Activated CD8-positive, alpha-beta T cell treated with anti-CD3 and anti-CD28 coated beads, Interleukin-2, amount 10 ng/mL, durations not matched to agents 7 days and 5 days (primary cell): ENCODE data around the gene IRF4. TPM values are rescaled to one million over a fixed set of nuclear protein-coding genes. Genes with fewer than 3 reads are reported as not detected.
A peak's percentile ranks its signal among the peaks of the same experiment; 100 is the strongest.

Source experiments
- ATAC-seq: fragments of 150-1000 bp; cut with Tn5 transposase; one replicate; pipeline ENCODE4 v1.10.0; 2021; ENCODE audit warnings: moderate library complexity
- CTCF ChIA-PET: fragments of 350-600 bp; sonication (Branson Sonifier 250); formaldehyde crosslinking; loops from one replicate; lab custom pipeline; 2021; ENCODE audit warnings: antibody characterized with exemption; lab: Charles Lee
- POLR2A ChIA-PET: fragments of 350-600 bp; sonication (Branson Sonifier 250); formaldehyde crosslinking; loops from one replicate; lab custom pipeline; 2021; ENCODE audit warnings: antibody characterized with exemption; lab: Charles Lee
- DNase-seq: peaks from one replicate; pipeline ENCODE4 v3.0.0-alpha.2; 2020
- H3K27ac Mint-ChIP-seq: one replicate; pipeline ENCODE4 v1.8.0; 2021; ENCODE audit warnings: mild to moderate bottlenecking, mixed read lengths
- H3K27me3 Mint-ChIP-seq: one replicate; pipeline ENCODE4 v1.8.0; 2021; ENCODE audit warnings: low read depth, mixed read lengths
- H3K36me3 Mint-ChIP-seq: one replicate; pipeline ENCODE4 v1.8.0; 2021; ENCODE audit warnings: low read depth, mixed read lengths
- H3K4me1 Mint-ChIP-seq: one replicate; pipeline ENCODE4 v1.8.0; 2021; ENCODE audit warnings: low read depth, mixed read lengths
- H3K4me3 Mint-ChIP-seq: one replicate; pipeline ENCODE4 v1.8.0; 2021; ENCODE audit warnings: mild to moderate bottlenecking, mixed read lengths
- H3K9me3 Mint-ChIP-seq: one replicate; pipeline ENCODE4 v1.8.0; 2022; ENCODE audit warnings: mixed read lengths; ENCODE audit not compliant: insufficient read depth
- total RNA-seq, 2 experiments: library from RNA; stranded (reverse); gene quantifications; one replicate each; pipeline ENCODE4 v1.2.3, GENCODE V29; 2021

The IRF4 gene
- total RNA-seq, 2 experiments from 2014 or later = 91.2 to 95.2 TPM

- ChIA-PET POLR2A (interaction anchor here (0.5 to 0.9 kb wide), 2 partner anchors 10 to 37 kb away, joined by 3 to 4 read pairs; partner anchors contain the start of gene IRF4), CTCF (interaction anchor here (0.7 to 1.0 kb wide), 2 partner anchors 13 to 97 kb away, joined by 3 to 4 read pairs; no protein-coding TSS in a partner anchor)
- Mint-ChIP-seq H3K4me1 (peaks cover 66% of the 10 kb centered on the region), H3K27me3 (no peaks in the 10 kb centered on the region), H3K36me3 (no peaks in the 10 kb centered on the region), H3K4me3 (no peak overlapping the region), H3K27ac (no peak overlapping the region), H3K9me3 (no peaks in the 10 kb centered on the region)
- ATAC-seq (no peak), DNase-seq (no peak)
Observed at GRCh38 chr6:428047-428603, 36.6 kb downstream of the IRF4 start.

GRCh38 chr6:429515-430121, 38.1 kb downstream of the IRF4 start:
- H3K27ac Mint-ChIP-seq = peak overlapping the region; percentile 74
- POLR2A ChIA-PET = interaction anchor here (1.1 to 1.7 kb wide), 2 partner anchors 16 to 38 kb away, joined by 4 to 5 read pairs; partner anchors contain the start of gene IRF4
- H3K36me3 Mint-ChIP-seq = no peaks in the 10 kb centered on the region
- peak overlapping the region; percentile 17 for H3K4me3 Mint-ChIP-seq
- no peaks in the 10 kb centered on the region for H3K27me3 Mint-ChIP-seq
- CTCF ChIA-PET = no interaction called here
- peak; percentile 21 for ATAC-seq
- no peaks in the 10 kb centered on the region for H3K9me3 Mint-ChIP-seq
- peaks cover 72% of the 10 kb centered on the region for H3K4me1 Mint-ChIP-seq
- no peak for DNase-seq

- ATAC-seq (no peak), DNase-seq (no peak)
- H3K27me3 Mint-ChIP-seq = no peaks in the 10 kb centered on the region
- POLR2A ChIA-PET = interaction anchor here (0.9 to 2.0 kb wide), 13 partner anchors 14 to 242 kb away, joined by 3 to 16 read pairs (median 5); partner anchors contain the start of gene IRF4
- H3K27ac Mint-ChIP-seq = peak overlapping the region; percentile 58
- peaks cover 79% of the 10 kb centered on the region for H3K4me1 Mint-ChIP-seq
- no peak overlapping the region for H3K4me3 Mint-ChIP-seq
- no peaks in the 10 kb centered on the region for H3K9me3 Mint-ChIP-seq
- no peaks in the 10 kb centered on the region for H3K36me3 Mint-ChIP-seq
- CTCF ChIA-PET = interaction anchor here (0.7 to 2.7 kb wide), 21 partner anchors 9 to 163 kb away, joined by 3 to 9 read pairs (median 3); no protein-coding TSS in a partner anchor
Observed at GRCh38 chr6:431504-431903, 40.0 kb downstream of the IRF4 start.

GRCh38 chr6:431986-432385, 40.4 kb downstream of the IRF4 start:
- H3K27me3 Mint-ChIP-seq = no peaks in the 10 kb centered on the region
- DNase-seq = peak; percentile 83
- peak overlapping the region; percentile 4 for H3K4me3 Mint-ChIP-seq
- CTCF ChIA-PET = interaction anchor here (0.7 to 2.7 kb wide), 22 partner anchors 9 to 163 kb away, joined by 3 to 9 read pairs (median 3); no protein-coding TSS in a partner anchor
- H3K4me1 Mint-ChIP-seq = peaks cover 79% of the 10 kb centered on the region
- H3K27ac Mint-ChIP-seq = peak overlapping the region; percentile 58
- POLR2A ChIA-PET = interaction anchor here (0.9 to 2.0 kb wide), 13 partner anchors 14 to 242 kb away, joined by 3 to 16 read pairs (median 5); partner anchors contain the start of gene IRF4
- no peaks in the 10 kb centered on the region for H3K36me3 Mint-ChIP-seq
- H3K9me3 Mint-ChIP-seq = no peaks in the 10 kb centered on the region
- ATAC-seq = peak; percentile 73

- peak overlapping the region; percentile 71 for H3K4me3 Mint-ChIP-seq
- no peaks in the 10 kb centered on the region for H3K27me3 Mint-ChIP-seq
- no peaks in the 10 kb centered on the region for H3K36me3 Mint-ChIP-seq
- DNase-seq = no peak
- ChIA-PET POLR2A (interaction anchor here (1.2 to 3.6 kb wide), 9 partner anchors 11 to 78 kb away, joined by 3 to 53 read pairs (median 7); partner anchors contain the start of gene IRF4), CTCF (interaction anchor here (1.0 to 3.1 kb wide), 9 partner anchors 8 to 239 kb away, joined by 3 to 25 read pairs (median 6); partner anchors contain the start of gene IRF4)
- no peaks in the 10 kb centered on the region for H3K9me3 Mint-ChIP-seq
- no peak for ATAC-seq
- H3K27ac Mint-ChIP-seq = peak overlapping the region; percentile 93
- peaks cover 63% of the 10 kb centered on the region for H3K4me1 Mint-ChIP-seq
Observed at GRCh38 chr6:434051-434705, 42.6 kb downstream of the IRF4 start.

GRCh38 chr6:435441-436307, 44.1 kb downstream of the IRF4 start:
- ChIA-PET POLR2A (interaction anchor here (0.6 to 3.6 kb wide), 8 partner anchors 10 to 76 kb away, joined by 3 to 53 read pairs (median 8); partner anchors contain the start of gene IRF4), CTCF (interaction anchor here (0.7 to 3.1 kb wide), 12 partner anchors 10 to 240 kb away, joined by 3 to 25 read pairs (median 4); partner anchors contain the start of gene IRF4)
- Mint-ChIP-seq H3K36me3 (no peaks in the 10 kb centered on the region), H3K4me3 (no peak overlapping the region), H3K9me3 (no peaks in the 10 kb centered on the region), H3K4me1 (peaks cover 49% of the 10 kb centered on the region), H3K27me3 (no peaks in the 10 kb centered on the region), H3K27ac (no peak overlapping the region)
- ATAC-seq (no peak), DNase-seq (no peak)

GRCh38 chr6:436308-437036, 44.9 kb downstream of the IRF4 start:
- ATAC-seq (no peak), DNase-seq (no peak)
- ChIA-PET POLR2A (interaction anchor here (0.5 to 3.6 kb wide), 2 partner anchors 9 to 381 kb away, joined by 3 to 53 read pairs; no protein-coding TSS in a partner anchor), CTCF (interaction anchor here (3.1 kb wide), 1 partner anchor 9 kb away, joined by 25 read pairs; no protein-coding TSS in a partner anchor)
- Mint-ChIP-seq H3K9me3 (no peaks in the 10 kb centered on the region), H3K4me3 (no peak overlapping the region), H3K27me3 (peaks cover 2% of the 10 kb centered on the region), H3K36me3 (no peaks in the 10 kb centered on the region), H3K27ac (peak overlapping the region; percentile 39), H3K4me1 (peaks cover 45% of the 10 kb centered on the region)

GRCh38 chr6:437037-437392, 45.5 kb downstream of the IRF4 start:
- peaks cover 39% of the 10 kb centered on the region for H3K4me1 Mint-ChIP-seq
- no peak overlapping the region for H3K27ac Mint-ChIP-seq
- H3K4me3 Mint-ChIP-seq = no peak overlapping the region
- ATAC-seq (no peak), DNase-seq (no peak)
- ChIA-PET POLR2A (interaction anchor here (0.5 kb wide), 1 partner anchor 381 kb away, joined by 3 read pairs; no protein-coding TSS in a partner anchor), CTCF (interaction anchor here (3.1 kb wide), 1 partner anchor 9 kb away, joined by 25 read pairs; no protein-coding TSS in a partner anchor)
- no peaks in the 10 kb centered on the region for H3K9me3 Mint-ChIP-seq
- peaks cover 2% of the 10 kb centered on the region for H3K27me3 Mint-ChIP-seq
- H3K36me3 Mint-ChIP-seq = no peaks in the 10 kb centered on the region

GRCh38 chr6:438634-439170, 47.1 kb downstream of the IRF4 start:
- peaks cover 28% of the 10 kb centered on the region for H3K4me1 Mint-ChIP-seq
- ATAC-seq (no peak), DNase-seq (no peak)
- no peaks in the 10 kb centered on the region for H3K9me3 Mint-ChIP-seq
- peaks cover 2% of the 10 kb centered on the region for H3K27me3 Mint-ChIP-seq
- CTCF ChIA-PET = interaction anchor here (1.1 kb wide), 1 partner anchor 959 kb away, joined by 3 read pairs; no protein-coding TSS in a partner anchor
- H3K4me3 Mint-ChIP-seq = no peak overlapping the region
- H3K27ac Mint-ChIP-seq = no peak overlapping the region
- H3K36me3 Mint-ChIP-seq = no peaks in the 10 kb centered on the region
- POLR2A ChIA-PET = no interaction called here

- Mint-ChIP-seq H3K4me1 (peaks cover 28% of the 10 kb centered on the region), H3K27ac (no peak overlapping the region), H3K36me3 (no peaks in the 10 kb centered on the region), H3K27me3 (peaks cover 2% of the 10 kb centered on the region), H3K4me3 (no peak overlapping the region), H3K9me3 (no peaks in the 10 kb centered on the region)
- CTCF ChIA-PET = no interaction called here
- POLR2A ChIA-PET = interaction anchor here (2.4 kb wide), 1 partner anchor 37 kb away, joined by 7 read pairs; no protein-coding TSS in a partner anchor
- DNase-seq = no peak
- ATAC-seq = no peak
Observed at GRCh38 chr6:439641-440167, 48.2 kb downstream of the IRF4 start.
